HG02623 (cell line): ENCODE measurements around the gene RASGEF1B.
"Not testable (repeated sequence)": the region's sequence is repeated elsewhere in the genome, so short reads cannot be mapped to it uniquely, and the experiment has no call there.

Experiments used
- ATAC-seq: cut with Tn5 transposase; IDR thresholded peaks from one replicate; pipeline ENCODE4 v1.9.1; 2021; ENCODE audit warnings: moderate library complexity; ENCODE audit not compliant: unreplicated experiment

RASGEF1B gene

DNA sequence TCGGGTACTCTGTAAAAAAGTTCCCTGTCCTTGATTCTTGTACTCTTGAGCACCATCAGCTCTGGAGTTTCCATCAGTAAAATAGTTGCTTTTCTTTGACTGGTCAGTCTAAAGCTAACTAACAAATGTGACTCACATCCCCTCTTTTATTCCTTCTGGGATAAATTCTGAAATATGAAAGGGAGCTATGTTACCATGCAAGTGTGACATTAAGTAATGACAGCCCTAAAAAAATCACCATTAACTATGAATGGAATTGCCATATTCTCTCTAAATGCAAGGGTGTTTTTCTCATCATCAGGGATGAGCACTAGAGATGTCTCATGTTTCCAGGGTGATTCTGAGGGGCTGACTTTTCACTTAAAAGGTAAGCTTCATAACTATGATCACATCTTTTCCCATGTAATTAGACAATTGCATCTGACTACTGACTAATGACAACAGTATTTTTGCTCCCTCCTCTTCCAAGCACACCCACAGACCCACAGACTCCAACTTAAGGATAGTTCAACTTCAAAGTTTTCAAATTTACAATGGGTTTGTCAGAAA, 26.9 kb upstream of the RASGEF1B start:
- ATAC-seq = no peak

DNA sequence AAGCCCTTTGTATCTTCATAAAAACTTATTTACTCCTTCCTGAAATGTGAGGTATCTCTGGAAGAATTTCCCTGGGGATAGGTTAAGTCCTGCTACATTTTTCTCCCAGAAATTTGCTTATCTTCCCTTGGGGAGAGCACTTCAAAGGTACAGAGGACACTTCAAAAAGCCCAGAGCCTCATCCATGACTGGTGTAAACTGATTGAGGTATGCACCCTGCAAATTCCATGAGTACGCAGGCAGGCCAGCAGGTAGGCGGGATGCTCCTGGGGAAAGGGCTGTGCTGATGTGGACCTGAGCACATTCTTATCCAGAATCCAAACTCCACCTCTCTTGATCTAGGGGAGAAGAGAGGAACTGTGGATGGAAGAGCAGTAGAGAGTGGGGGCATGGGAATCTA, 26.3 kb upstream of the RASGEF1B start:
- no peak for ATAC-seq

DNA sequence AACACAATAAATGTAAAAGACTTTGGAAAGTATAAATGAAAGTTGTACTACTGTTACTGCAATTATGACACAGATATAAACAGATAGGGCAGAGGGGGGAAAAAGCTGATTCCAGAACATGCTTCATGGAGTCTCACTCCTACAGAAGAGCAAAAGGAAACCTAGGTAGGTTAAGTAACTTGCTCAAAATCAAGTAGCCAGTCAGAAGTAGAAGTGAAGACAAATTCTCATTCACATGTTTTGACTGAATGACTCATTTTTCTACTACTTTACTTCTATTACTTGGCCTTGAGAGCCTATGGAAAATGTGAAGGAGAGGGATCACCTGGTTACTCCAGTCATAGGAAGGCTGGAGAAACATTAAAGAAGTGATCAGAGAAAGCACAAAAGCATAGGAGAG, 23.6 kb upstream of the RASGEF1B start:
- no peak for ATAC-seq

DNA sequence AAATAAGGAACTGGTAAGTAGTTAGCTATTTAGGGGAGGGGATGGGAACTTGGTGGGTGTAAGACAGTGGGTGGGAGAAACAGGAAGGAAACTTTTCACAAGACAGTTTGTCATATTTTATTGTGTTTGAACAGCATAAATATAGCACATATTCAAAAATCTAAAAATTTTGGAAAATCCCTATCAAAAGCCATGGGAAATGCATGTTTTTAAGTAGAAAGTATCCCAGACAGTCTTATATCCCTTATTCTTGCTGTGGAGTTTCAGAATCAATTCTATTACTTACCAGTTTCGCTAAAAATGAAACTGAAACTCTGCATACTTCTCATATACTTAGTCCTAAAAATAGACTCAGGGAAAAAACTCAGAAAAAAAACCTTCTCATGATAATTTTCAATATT, 22.3 kb upstream of the RASGEF1B start:
- ATAC-seq = peak; percentile 74

DNA sequence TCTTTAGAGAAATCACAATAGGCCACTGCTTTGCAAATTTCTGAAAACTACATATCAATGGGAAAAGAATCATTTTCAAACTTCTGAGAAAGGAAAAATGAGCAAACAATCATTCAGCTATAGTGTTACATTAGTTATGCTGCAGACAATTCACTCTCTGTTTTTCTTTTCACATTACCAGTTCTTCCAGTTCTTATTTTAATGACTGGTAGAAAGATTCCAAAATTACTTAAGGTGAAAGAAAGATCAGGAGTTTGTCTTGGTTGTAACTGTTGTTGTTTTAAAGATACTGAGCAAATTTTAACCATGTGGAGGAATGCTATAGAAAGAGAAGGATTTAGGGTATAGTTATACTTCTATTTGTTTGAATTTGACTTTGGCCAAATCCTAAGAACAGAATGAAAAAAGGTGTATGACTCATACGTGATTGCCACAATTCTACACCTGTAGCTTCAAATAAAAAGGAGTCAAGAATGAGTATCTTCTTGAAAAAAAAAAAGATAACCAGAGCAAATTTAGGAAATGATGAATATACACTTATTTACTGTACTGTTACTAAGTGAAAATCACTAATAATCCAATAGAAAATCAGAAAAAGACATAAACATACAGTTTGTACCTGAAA, 21.0 kb upstream of the RASGEF1B start:
- no peak for ATAC-seq

DNA sequence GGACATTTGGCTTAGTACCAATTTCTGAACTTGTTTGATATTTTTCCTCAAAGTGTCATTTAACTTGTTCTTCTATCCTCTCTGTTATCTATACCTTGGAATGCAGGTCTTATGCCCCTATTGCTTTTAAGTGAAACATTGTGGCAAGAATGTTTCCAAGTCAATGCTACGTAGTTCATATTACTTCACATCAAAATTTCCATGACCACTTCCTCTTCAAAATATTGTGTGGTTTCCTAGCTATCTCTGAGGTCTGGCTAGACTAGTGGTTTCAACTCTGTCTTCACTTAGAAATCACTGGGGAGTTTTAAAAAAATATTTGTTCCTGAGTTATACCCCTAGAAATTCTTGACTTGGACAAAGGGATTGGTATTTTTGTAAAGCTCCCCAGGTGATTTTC, 20.2 kb upstream of the RASGEF1B start:
- ATAC-seq = peak; percentile 57

DNA sequence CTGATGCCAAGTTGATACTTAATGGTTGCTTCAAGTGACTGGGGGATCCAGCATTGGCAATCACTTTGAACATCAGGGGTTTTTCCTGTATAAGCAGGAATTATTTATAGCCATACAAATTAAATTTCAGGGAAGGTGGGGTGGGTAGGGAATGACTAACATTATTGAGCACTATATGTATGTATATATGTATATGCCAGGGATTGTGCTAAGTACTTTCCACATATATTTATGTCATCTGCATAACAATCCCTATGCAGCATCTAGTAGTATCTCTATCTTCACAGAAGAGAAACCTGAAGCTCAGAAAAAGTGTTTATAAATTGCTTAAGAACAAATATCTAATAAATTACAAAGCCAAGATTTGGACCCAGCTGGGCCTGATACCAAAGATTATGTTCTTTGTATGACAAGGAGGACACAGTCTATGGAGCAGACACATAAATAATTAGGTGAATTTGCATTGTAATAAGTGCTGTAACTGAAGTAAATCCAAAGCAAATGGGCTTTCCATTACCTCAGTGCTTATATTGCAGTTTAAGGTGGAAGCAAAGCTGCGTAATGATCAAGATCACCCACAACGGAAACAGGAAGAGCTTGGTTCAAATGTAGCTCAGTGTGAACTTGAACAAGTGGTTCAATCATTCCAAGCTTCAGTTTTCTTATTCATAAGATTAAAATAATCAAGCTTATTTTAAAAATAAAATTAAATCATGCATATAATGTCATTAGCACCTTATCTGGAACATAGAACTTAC, 18.9 kb upstream of the RASGEF1B start:
- no peak for ATAC-seq

DNA sequence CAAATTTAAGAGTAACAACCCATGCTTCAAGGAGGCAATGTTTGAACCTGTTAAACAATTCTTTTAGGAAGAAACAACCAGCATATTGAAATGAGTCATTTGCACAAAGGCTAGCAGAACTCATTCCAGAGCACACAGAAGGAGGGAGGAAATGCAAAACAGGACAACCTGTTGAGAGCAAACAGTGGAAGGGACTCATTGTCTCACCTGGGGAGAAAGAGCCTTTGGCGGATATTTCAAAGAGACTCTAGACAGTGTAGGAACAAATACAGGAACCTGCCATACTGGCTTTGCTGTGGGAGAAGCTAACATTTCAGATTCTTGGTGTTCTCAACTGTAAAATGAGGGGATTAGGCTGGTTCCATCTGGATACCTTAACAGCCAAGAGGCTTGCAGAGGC, 14.8 kb upstream of the RASGEF1B start:
- no peak for ATAC-seq

DNA sequence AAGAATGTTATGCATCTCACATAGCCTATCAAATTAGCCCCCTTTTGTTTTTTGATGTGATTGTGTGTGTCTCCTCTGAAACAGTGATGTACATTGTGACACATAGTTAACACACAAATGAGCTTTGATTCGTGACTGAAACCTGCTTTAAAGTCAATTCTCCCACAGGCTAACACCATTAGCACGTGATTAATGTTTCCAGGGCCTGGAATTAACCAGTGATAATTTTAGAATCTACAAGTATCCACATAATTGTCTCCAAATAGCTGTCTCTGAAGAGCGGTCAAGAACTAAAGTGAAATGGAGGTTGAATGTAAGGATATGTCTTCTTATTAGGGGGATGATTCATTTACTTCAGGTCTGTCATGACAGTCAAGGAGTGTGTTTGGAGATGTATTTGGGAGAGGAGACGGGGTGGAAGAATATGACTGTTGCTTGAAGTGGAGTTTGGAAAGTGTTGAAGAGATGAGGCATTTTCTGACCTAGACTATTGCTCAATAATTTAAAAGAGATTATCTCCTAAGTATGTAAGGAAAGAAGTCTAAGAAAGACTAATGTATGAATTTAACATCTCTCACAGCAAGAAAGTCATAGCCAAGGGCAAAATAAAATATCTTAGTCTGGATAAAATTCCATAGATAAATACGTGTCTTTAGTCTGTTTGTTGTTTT, 13.7 kb upstream of the RASGEF1B start:
- no peak for ATAC-seq

DNA sequence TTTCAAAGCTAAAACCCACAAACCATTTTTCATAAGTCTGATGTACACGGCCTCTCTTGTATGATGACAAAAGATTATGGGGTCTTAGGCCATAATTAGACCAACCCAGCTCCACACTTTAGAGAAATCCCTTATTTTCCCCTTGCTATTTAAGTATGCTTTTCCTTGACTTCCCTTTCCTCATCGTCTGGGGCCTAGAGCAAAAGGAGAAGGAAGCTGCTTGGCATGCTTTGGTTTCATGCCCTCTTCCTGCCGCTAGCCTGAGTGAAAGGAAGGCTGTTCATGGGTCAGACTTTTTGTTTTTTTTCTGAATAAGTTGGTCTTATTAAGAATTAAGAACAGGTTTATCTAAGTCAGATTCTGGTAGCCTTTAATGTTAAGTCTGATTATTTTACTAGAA, 10.6 kb upstream of the RASGEF1B start:
- ATAC-seq = no peak

DNA sequence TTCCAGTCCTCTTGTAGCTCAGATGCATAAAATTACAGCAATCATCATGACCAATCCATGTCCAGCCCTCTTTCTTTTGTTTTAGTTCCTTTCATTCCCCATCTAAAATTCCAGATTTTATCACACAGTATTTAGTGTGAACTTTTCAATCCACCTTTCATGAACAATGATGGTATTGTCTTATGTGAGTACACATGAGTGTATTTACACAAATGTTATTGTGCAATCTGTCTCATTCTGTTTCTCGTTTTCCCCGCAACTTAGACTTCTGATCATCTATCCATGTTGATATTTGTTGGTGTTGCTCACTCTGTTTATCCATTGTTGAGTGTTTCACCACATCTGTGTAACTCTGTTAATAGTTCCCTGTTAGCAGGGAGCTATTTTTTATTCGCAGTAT, 9.4 kb upstream of the RASGEF1B start:
- ATAC-seq = no peak

DNA sequence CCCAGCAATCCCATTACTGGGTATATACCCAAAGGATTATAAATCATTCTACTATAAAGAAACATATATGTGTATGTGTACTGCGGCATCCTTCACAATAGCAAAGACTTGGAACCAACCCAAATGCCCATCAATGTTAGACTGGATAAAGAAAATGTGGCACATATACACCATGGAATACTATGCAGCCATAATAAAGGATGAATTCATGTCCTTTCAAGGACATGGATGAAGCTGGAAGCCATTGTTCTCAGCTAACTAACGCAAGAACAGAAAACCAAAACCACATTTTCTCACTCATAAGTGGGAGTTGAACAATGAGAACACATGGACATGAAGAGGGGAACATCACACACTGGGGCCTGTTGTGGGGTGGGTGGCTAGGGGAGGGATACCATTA, 7.9 kb upstream of the RASGEF1B start:
- ATAC-seq = not testable (repeated sequence)

DNA sequence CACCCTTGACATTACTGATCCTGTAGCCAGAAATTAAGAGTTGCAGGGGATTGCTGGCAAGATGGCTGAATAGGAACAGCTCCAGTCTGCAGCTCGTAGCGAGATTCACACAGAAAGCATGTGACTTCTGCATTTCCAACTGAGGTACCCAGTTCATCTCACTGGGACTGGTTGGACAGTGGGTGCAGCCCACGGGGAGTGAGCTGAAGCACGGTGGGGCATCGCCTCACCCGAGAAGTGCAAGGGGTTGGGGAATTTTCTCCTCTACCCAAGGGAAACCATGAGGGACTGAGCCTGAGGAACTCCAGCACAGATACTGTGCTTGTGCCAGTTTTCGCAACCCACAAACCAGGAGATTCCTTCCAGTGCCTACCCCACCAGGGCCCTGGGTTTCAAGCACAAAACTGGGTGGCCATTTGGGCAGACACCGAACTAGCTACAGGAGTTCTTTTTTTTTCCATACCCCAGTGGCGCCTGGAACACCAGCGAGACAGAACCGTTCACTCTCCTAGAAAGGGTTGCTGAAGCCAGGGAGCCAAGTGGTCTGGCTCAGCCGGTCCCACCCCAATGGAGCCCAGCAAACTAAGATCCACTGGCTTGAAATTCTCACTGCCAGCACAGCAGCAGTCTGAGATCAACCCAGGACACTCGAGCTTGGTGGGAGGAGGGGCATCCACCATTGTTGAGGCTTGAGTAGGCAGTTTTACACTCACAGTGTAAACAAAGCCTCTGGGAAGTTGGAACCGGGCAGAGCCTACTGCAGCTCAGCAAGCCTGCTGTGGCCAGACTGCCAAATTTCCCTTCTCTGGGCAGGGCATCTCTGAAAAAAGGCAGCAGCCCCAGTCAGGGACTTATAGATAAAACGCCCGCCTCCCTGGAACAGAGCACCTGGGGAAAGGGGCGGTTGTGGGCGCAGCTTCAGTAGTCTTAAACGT, 1.9 kb upstream of the RASGEF1B start:
- not testable (repeated sequence) for ATAC-seq

DNA sequence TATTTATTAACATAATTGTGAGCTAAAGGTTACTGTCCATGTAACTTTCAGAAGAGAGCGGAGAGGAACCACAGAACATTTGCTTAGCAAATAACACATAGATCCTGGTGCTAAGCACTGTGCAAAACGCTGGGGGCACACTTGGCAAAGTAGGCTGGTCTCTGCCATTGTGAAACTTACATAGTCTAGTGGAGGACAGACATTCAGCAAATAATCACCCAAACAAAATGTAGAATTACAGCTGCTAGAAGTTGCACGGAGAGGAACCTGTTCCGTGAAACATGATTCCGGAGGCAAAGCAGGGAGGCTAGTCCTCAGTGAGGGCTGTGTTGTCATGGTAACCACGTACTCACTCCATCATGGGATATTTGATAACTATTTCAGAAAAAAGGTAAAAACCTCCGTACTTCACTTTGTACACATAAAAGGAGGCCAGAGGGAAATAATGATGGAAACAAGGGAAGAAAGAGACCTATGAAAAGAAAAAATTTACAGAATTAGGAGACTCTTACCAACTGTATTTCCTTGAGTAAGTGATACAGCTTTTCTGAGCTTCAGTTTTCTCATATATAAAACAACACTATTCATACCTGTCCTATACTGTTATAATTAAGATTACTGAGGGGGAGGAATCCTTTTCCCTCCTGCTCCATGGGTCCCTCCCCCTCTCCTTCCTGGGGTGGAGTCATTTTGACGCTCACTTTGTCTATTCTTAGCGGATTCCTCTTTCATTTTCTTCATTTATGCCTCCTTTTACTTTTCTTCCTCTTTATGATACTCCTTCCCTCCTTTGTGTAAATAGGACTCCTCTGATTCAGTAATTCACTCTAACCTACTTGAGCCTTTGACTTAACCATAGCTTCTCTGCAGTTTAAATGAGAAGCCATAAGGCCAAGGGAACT, 825 bp upstream of the RASGEF1B start:
- ATAC-seq = peak; percentile 50

DNA sequence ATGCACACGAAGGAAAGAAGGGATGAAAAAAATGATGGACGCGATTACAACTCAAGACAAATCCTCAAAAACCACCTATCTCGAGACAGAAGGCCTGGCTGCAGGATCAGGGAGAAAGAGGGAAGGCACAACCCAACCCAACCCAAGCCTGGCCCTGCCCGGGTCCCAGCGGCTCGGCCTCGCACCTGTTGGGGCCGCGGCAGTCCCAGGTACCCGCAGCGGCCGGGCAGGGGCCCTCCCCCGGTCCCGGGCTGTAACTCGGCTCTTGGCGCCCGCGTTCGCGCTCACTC, 464 bp downstream of the RASGEF1B start:
- ATAC-seq = no peak

DNA sequence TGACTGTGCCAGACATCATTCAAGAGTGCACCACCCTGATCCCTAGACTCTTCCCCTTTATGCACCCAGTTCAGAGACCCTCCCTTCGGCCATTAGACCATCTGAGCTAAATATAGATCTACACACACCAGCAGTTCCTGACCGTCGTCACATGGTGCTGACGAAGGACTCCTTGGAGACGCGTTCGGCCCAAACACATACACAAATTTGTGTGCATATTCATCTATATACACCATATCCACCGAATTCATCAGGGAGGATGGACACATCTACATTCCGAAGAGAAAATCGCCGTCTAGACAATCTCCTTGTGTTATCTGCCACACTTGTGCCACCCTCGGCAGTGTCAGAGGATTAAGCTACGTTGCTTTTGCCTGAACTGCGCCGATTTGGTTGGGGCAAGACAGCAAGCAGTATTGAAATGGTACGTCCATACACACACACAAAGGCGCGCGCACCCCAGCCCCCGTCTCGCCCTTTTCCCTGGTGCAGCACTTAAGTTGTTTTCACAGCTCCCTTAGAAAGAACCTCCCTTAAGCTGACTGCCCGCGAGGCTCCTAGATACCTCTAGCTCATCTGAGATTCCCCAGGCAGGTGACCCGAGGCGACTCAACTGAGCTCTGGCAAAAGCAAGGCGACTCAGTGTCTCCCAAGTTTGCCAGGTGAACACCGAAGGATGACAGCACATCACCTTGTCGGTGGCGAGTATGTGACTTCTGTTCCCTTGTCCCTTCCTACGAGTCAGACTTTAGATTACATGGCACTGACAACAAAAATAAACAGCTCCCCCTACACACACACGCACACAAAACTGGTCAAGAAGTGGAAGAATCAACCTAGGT, 1.0 kb downstream of the RASGEF1B start:
- ATAC-seq = no peak

DNA sequence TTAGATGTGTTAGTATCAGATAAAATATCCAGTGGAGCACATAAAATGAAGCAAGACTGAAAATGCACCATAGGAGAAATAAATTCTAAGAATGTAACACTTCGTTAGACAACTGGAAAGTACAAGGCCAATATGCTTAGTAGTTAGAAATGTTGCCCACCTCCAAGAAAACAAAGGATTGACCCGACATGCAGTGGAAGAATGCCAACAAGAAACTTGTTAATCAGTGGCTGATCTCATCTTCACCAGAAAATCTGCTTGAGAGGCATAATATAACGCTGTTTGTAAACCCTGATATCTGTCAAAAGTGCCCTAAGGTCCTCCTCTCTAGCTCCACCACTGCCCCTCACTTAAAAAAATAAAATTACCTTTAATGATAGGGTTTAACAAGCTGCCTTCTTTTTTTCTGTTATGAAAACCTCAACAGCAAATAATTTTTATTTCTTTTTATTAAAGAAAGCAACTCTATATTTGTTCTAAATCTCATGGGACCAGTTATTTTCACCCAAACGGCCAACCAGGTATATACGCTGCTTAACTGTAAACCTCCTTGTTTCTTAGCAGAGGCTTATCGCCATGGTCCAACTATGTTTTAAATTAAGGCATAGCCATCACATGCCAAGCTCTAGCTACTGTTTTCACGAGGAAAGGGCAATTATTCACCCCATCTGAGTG, 1.8 kb downstream of the RASGEF1B start:
- no peak for ATAC-seq

DNA sequence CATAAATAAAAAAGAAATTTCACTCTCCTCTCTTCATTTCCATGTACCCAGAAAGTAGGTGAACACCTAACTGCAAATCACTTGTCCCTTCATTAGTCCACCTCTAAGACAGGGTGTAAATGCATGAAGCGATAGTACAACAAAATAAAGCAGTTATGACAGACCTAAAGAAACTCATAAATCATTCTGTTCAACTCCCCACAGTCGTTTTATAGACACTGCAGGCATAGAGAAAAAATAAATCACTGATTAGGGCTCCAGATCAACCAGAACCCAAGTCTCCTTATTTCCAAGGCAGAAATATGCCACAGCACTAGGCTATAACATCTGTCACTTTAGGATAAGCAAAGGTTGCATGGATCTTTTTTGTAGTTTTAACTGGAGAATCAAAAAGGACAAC, 3.0 kb downstream of the RASGEF1B start:
- ATAC-seq = no peak

DNA sequence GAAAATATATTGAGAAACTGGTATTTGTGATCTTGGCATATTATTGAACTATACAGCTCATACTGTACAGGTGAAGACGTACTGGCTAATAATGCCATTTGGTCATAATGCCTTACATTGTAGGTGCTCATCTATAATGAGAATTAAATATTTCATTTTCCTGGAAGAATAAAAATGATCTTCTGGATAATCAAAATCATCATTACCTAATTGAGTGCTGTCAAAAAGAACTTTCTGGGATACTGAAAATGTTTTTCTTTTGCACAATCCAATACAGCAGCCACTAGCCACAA, 4.1 kb downstream of the RASGEF1B start:
- no peak for ATAC-seq
